ENCODE measurements around the gene GNAQ. TPM values are rescaled to one million over a fixed set of nuclear protein-coding genes. Genes with fewer than 3 reads are reported as not detected.

The GNAQ gene
- total RNA-seq, 1 experiment from 2014 or later, result 48.6 TPM

DNA sequence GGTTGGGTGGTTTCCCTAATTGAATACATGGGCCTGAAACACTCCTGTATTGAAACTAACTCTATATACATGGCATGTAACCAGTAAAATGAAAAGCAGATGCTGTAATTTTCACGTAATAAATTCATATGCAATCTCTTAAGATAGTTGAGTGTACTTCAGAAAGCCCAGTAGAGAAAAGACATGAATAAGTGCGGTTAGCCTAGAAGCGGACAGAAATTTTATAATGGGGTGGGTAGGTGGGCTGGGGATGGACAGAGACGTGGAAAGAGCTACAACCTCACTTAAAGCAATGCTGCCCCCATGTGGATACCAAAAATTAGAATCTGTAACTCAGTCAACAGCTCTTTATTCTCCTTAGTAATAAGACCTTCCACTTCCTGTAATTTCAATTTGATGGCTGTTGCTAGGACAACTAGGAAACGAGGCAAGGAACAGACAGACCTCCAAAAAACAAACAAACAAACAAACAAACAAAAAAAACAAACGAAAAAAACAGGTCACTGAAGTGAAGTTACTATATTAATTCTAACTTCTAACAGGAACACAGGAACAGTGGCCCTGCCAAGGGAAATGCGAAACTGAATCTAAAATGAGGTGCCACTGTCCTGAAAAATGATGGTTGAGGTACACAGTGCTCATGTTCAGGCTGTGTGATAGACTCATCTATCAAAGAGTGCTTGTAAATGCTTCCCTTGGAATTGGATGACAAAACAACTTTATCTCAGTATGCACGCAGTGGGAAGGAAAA lies 280.1 kb downstream of the GNAQ start:
- Histone ChIP-seq H3K9ac (ENCODE audit: extremely low read depth, insufficient read length, low read length) (no peak overlapping the region), H3K27ac (ENCODE audit: insufficient read length, low read depth, low read length) (no peak overlapping the region)

More for the DNA sequence above, 280.1 kb downstream of the GNAQ start:
- no CpG with 5 or more reads among the region's 8 CpGs for WGBS (ENCODE audit: extremely low coverage, insufficient read length, low lambda C conversion rate)
- H3K4me3 Mint-ChIP-seq, result no peak overlapping the region
- H4K8ac ChIP-seq (replicated peaks; ENCODE audit: insufficient read length, low read depth, low read length), result no peak overlapping the region
- H2BK120ac ChIP-seq (ENCODE audit: low read depth, low read length, poor library complexity, severe bottlenecking), result no peak overlapping the region
- peak; percentile 45 for DNase-seq
- H3K36me3 Mint-ChIP-seq (ENCODE audit: insufficient read depth in 1 of 3, low read depth in 3 of 3), result peaks cover 3 to 15% (median 12%) of the 10 kb centered on the region in 3 experiments
- no peaks in the 10 kb centered on the region for H3K23me2 ChIP-seq (ENCODE audit: insufficient read length, low read depth, low read length, poor library complexity, severe bottlenecking)
- no peak overlapping the region for H4K5ac ChIP-seq (ENCODE audit: insufficient read length, low read depth, low read length)
- no peaks in the 10 kb centered on the region for H4K20me1 ChIP-seq (ENCODE audit: control insufficient read depth, insufficient read depth, insufficient read length)
- H3K9me3 Mint-ChIP-seq, result no peaks in the 10 kb centered on the region; a peak in 1 of 5 replicates
- no peak overlapping the region for H2BK20ac ChIP-seq (ENCODE audit: low read depth, low read length, poor library complexity, severe bottlenecking)
- TF ChIP-seq CTCF (conservative IDR thresholded peaks at IDR 0.05), result peak; percentile 79
- H3K27me3 Mint-ChIP-seq (ENCODE audit: low read depth), result no peaks in the 10 kb centered on the region
- H3K14ac ChIP-seq (ENCODE audit: insufficient read depth, low read length), result no peak overlapping the region
- peaks cover 11 to 14% of the 10 kb centered on the region in 2 experiments for H3K4me1 Mint-ChIP-seq
- no peak overlapping the region for H3K56ac ChIP-seq (ENCODE audit: insufficient read length, low read depth, low read length)
- H3K79me1 ChIP-seq (ENCODE audit: insufficient read depth, low read depth, low read length, poor library complexity, severe bottlenecking), result no peaks in the 10 kb centered on the region
- H3K23ac ChIP-seq (ENCODE audit: insufficient read length, low read depth, low read length), result no peak overlapping the region
- H3T11ph ChIP-seq (ENCODE audit: low read length), result peak overlapping the region; percentile 26
- no peak overlapping the region for H2AK5ac ChIP-seq (ENCODE audit: insufficient read length, low read length)
- H3K4me2 ChIP-seq (ENCODE audit: insufficient read depth, insufficient read length, low read length), result no peak overlapping the region
- no peaks in the 10 kb centered on the region for H3K9me3 ChIP-seq (ENCODE audit: control insufficient read depth, low read depth, low read length)
- H3K27me3 ChIP-seq (ENCODE audit: insufficient read depth, low read length), result no peaks in the 10 kb centered on the region
- peak overlapping the region; percentile 33 for H3K18ac ChIP-seq (ENCODE audit: insufficient read length, low read depth, low read length)
- H3K4ac ChIP-seq (ENCODE audit: low read depth, low read length), result no peak overlapping the region; the same call in 1 of the 2 replicates
- H2BK15ac ChIP-seq (ENCODE audit: low read depth, low read length), result no peak overlapping the region
- H2AFZ ChIP-seq (ENCODE audit: low read length), result no peak overlapping the region
- H3K27ac Mint-ChIP-seq, result peak overlapping the region in 2 of 3 experiments; percentile 18 to 83; a peak in 2 of 7 replicates
- H2BK12ac ChIP-seq (ENCODE audit: insufficient read length, low read depth, low read length), result no peak overlapping the region
- H3K4me1 ChIP-seq (ENCODE audit: insufficient read depth, low read length), result no peaks in the 10 kb centered on the region
- no peaks in the 10 kb centered on the region for H3K79me2 ChIP-seq (ENCODE audit: insufficient read depth, low read length)
- no peak overlapping the region for H2BK5ac ChIP-seq (ENCODE audit: insufficient read length, low read length)
- H4K91ac ChIP-seq (ENCODE audit: insufficient read length, low read depth, low read length), result no peak overlapping the region
